OCI-LY7 (cell line): ENCODE measurements around the gene HLA-E. TPM values are rescaled to one million over a fixed set of nuclear protein-coding genes. Genes with fewer than 3 reads are reported as not detected.
"Not testable (repeated sequence)": the region's sequence is repeated elsewhere in the genome, so short reads cannot be mapped to it uniquely, and the experiment has no call there.

Experiments
- BruUV-seq: library from RNA; stranded (reverse); fragments of 400-500 nt; replicated peaks from 2 replicates; lab custom pipeline; 2021; lab: Mats Ljungman, UMichigan
- CTCF ChIA-PET: fragments of 300-600 bp; sonication (Branson Sonifier 250); formaldehyde crosslinking; loops from one replicate; lab custom pipeline; 2022; ENCODE audit warnings: antibody characterized with exemption; ENCODE audit not compliant: unreplicated experiment; lab: Charles Lee
- POLR2A ChIA-PET: fragments of 300-600 bp; sonication (Branson Sonifier 250); formaldehyde crosslinking; loops from one replicate; lab custom pipeline; 2022; ENCODE audit warnings: antibody characterized with exemption; lab: Charles Lee
- DNase-seq: peaks from one replicate; pipeline ENCODE4 v3.0.0-alpha.2; 2015; ENCODE audit warnings: low spot score
- H2AFZ ChIP-seq: fragments of 200-600 bp; sonication (generic), shearing (Covaris generic); 2 replicates; pipeline ENCODE4 v1.6.1; 2014; ENCODE audit warnings: mild to moderate bottlenecking, antibody characterized with exemption, low read length, moderate library complexity
- H3K27ac ChIP-seq: fragments of 200-600 bp; sonication (generic); 2 replicates; pipeline ENCODE4 v1.5.1; 2014; ENCODE audit warnings: mixed run types, low read depth, mild to moderate bottlenecking, moderate library complexity, low read length, inconsistent platforms; ENCODE audit not compliant: poor library complexity, severe bottlenecking
- H3K36me3 ChIP-seq: fragments of 200-600 bp; sonication (generic); 2 replicates; pipeline ENCODE4 v1.6.1; 2014; ENCODE audit warnings: mild to moderate bottlenecking, antibody characterized with exemption, low read length, moderate library complexity, mixed read lengths; ENCODE audit not compliant: insufficient read depth
- H3K4me1 ChIP-seq: fragments of 200-600 bp; sonication (generic); 2 replicates; pipeline ENCODE4 v1.5.1; 2014; ENCODE audit warnings: mild to moderate bottlenecking, low read length; ENCODE audit not compliant: insufficient read depth, poor library complexity, severe bottlenecking
- H3K4me2 ChIP-seq: fragments of 200-600 bp; sonication (generic); 2 replicates; pipeline ENCODE4 v1.6.1; 2014; ENCODE audit warnings: mild to moderate bottlenecking, low read length
- H3K4me3 ChIP-seq: fragments of 200-600 bp; sonication (generic); 2 replicates; pipeline ENCODE4 v1.5.1; 2014; ENCODE audit warnings: mild to moderate bottlenecking, low read depth, low read length; ENCODE audit not compliant: poor library complexity, severe bottlenecking
- H3K79me2 ChIP-seq: fragments of 200-600 bp; sonication (generic); 2 replicates; pipeline ENCODE4 v1.6.1; 2016; ENCODE audit warnings: low read depth, mild to moderate bottlenecking, low read length, moderate library complexity, mixed read lengths; ENCODE audit not compliant: insufficient read depth
- H3K9me2 ChIP-seq: fragments of 200-600 bp; sonication (generic); 2 replicates; pipeline ENCODE4 v1.6.1; 2016; ENCODE audit warnings: mild to moderate bottlenecking, low read length, mixed read lengths; ENCODE audit not compliant: insufficient read depth
- H3K9me3 ChIP-seq: fragments of 200-600 bp; sonication (generic); 2 replicates; pipeline ENCODE4 v1.6.1; 2014; ENCODE audit warnings: mild to moderate bottlenecking, mixed run types, low read length, mixed read lengths
- H4K20me1 ChIP-seq: fragments of 200-600 bp; sonication (generic); 2 replicates; pipeline ENCODE4 v1.6.1; 2014; ENCODE audit warnings: mild to moderate bottlenecking, antibody characterized with exemption, low read length, moderate library complexity, mixed read lengths; ENCODE audit not compliant: insufficient read depth
- EZH2phosphoT487 ChIP-seq: fragments of 200-600 bp; sonication (generic); IDR thresholded peaks from 2 replicates; pipeline ENCODE4 v1.6.1; 2018; ENCODE audit warnings: low read depth, borderline replicate concordance, mild to moderate bottlenecking, mixed run types, antibody characterized with exemption, low read length, moderate library complexity, mixed read lengths
- intact Hi-C: fragments of 100-400 bp; cut with micrococcal nuclease; formaldehyde crosslinking; loops from one replicate; pipeline ENCODE4 v1.10.0; 2022; ENCODE audit not compliant: unreplicated experiment
- total RNA-seq, 2 experiments: library from RNA; depleted of rRNA in 1 of 2; stranded (reverse); fragments of >200 nt in 1 of 2; shearing (Covaris generic) in 1 of 2; gene quantifications; 2 replicates each; pipeline ENCODE4 v1.2.3, GENCODE V29; 2014 to 2022
- TF ChIP-seq, protein P1 (sequence below): fragments of 200-600 bp; sonication (generic); conservative IDR thresholded peaks from 2 replicates; pipeline ENCODE4 v1.5.1; 2014; ENCODE audit warnings: mild to moderate bottlenecking, antibody characterized with exemption, low read length, moderate library complexity, mixed read lengths

HLA-E gene
- total RNA-seq, 2 experiments from 2014 or later, result 123 to 131 TPM

GRCh38 chr6:30495993-30496392 lies 6.7 kb downstream of the HLA-E start:
- H3K27ac ChIP-seq, result no peak overlapping the region
- no peak for DNase-seq

GRCh38 chr6:30497261-30497599 lies 7.9 kb downstream of the HLA-E start:
- BruUV-seq, H4K20me1 ChIP-seq, H3K9me2 ChIP-seq, H3K4me3 ChIP-seq, intact Hi-C loops, H2AFZ ChIP-seq, H3K79me2 ChIP-seq, H3K9me3 ChIP-seq, H3K4me2 ChIP-seq, H3K27ac ChIP-seq, CTCF ChIA-PET, DNase-seq, POLR2A ChIA-PET: not testable (repeated sequence)
- H3K36me3 ChIP-seq, result peaks cover 11% of the 10 kb centered on the region
- peaks cover 10% of the 10 kb centered on the region for H3K4me1 ChIP-seq

More at GRCh38 chr6:30495993-30496392, 6.7 kb downstream of the HLA-E start:
- H3K79me2 ChIP-seq, result peaks cover 1% of the 10 kb centered on the region; the same call in 1 of the 2 replicates
- ChIA-PET CTCF (no interaction called here), POLR2A (no interaction called here)
- H3K4me1 ChIP-seq, result peaks cover 11% of the 10 kb centered on the region
- no TSS peak for BruUV-seq
- no peaks in the 10 kb centered on the region for H3K9me2 ChIP-seq
- no peak overlapping the region for H2AFZ ChIP-seq
- H3K36me3 ChIP-seq, result peaks cover 21% of the 10 kb centered on the region
- H3K4me2 ChIP-seq, result no peak overlapping the region
- no peak for TF ChIP-seq EZH2phosphoT487
- TF ChIP-seq, protein P1, sequence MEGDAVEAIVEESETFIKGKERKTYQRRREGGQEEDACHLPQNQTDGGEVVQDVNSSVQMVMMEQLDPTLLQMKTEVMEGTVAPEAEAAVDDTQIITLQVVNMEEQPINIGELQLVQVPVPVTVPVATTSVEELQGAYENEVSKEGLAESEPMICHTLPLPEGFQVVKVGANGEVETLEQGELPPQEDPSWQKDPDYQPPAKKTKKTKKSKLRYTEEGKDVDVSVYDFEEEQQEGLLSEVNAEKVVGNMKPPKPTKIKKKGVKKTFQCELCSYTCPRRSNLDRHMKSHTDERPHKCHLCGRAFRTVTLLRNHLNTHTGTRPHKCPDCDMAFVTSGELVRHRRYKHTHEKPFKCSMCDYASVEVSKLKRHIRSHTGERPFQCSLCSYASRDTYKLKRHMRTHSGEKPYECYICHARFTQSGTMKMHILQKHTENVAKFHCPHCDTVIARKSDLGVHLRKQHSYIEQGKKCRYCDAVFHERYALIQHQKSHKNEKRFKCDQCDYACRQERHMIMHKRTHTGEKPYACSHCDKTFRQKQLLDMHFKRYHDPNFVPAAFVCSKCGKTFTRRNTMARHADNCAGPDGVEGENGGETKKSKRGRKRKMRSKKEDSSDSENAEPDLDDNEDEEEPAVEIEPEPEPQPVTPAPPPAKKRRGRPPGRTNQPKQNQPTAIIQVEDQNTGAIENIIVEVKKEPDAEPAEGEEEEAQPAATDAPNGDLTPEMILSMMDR, result no peak
- no peaks in the 10 kb centered on the region for H4K20me1 ChIP-seq
- H3K9me3 ChIP-seq, result no peaks in the 10 kb centered on the region
- no peak overlapping the region for H3K4me3 ChIP-seq
- intact Hi-C loops, result no loop called here

DNA sequence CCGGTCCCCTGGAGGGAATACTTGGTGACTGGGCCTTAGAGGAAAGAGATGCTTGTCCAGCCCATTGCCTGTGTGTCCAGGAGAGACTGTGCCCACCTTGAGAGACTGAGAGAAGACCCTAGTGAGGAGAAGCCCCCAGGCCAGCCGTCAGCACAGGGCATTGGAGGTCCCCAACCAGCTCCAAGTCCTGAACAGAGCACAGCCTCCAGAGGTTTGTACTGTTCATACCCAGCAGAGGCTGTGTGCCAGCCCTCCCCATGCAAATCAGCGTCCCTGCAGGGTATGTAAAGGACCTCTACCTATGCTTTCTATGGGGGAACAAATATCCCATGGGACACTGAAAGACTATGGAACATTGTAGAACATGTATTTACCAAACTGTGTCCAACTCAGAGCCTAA lies 8.4 kb downstream of the HLA-E start:
- H3K4me1 ChIP-seq, result peaks cover 10% of the 10 kb centered on the region
- no peaks in the 10 kb centered on the region for H3K9me2 ChIP-seq
- CTCF ChIA-PET, result no interaction called here
- peaks cover 6% of the 10 kb centered on the region for H3K36me3 ChIP-seq
- no peak for DNase-seq
- TF ChIP-seq, protein P1, result no peak
- TF ChIP-seq EZH2phosphoT487, result no peak
- no peaks in the 10 kb centered on the region for H3K79me2 ChIP-seq
- no peak overlapping the region for H3K27ac ChIP-seq
- H4K20me1 ChIP-seq, result no peaks in the 10 kb centered on the region
- POLR2A ChIA-PET, result interaction anchor here (0.6 kb wide), 1 partner anchor 117 kb away, joined by 5 read pairs; no protein-coding TSS in a partner anchor
- no peak overlapping the region for H3K4me3 ChIP-seq
- H2AFZ ChIP-seq, result no peak overlapping the region
- BruUV-seq, result no TSS peak
- H3K4me2 ChIP-seq, result no peak overlapping the region
- intact Hi-C loops, result no loop called here
- no peaks in the 10 kb centered on the region for H3K9me3 ChIP-seq

GRCh38 chr6:30498705-30499104 lies 9.4 kb downstream of the HLA-E start:
- H3K79me2 ChIP-seq, H3K27ac ChIP-seq, H3K9me2 ChIP-seq, H2AFZ ChIP-seq, DNase-seq, POLR2A ChIA-PET, H3K9me3 ChIP-seq, CTCF ChIA-PET, H3K36me3 ChIP-seq, BruUV-seq, H3K4me3 ChIP-seq, H3K4me2 ChIP-seq, intact Hi-C loops, H4K20me1 ChIP-seq: not testable (repeated sequence)
- H3K4me1 ChIP-seq, result peaks cover 10% of the 10 kb centered on the region
